ENCODE measurements around the gene CMTM4. TPM values are rescaled to one million over a fixed set of nuclear protein-coding genes. Genes with fewer than 3 reads are reported as not detected.

CMTM4 gene
- polyA plus RNA-seq, 1 donor (not counting 4 experiments of a cell fraction or from before 2014, with no cell fraction given), result 23.1 TPM

- H3K9ac ChIP-seq (ENCODE audit: control insufficient read depth, extremely low read depth, insufficient read depth, low read length), result no peak overlapping the region
- no peak overlapping the region for H2AFZ ChIP-seq (ENCODE audit: control insufficient read depth, low read length)
- peaks cover 42% of the 10 kb centered on the region for H3K79me2 ChIP-seq (ENCODE audit: control insufficient read depth, insufficient read depth, low read length)
- H3K36me3 ChIP-seq (ENCODE audit: control insufficient read depth in 2 of 2, extremely low read depth in 1 of 2, insufficient read depth in 2 of 2, low read length in 2 of 2), result peaks cover 0 to 6% of the 10 kb centered on the region in 2 experiments
- H3K27ac ChIP-seq (ENCODE audit: control insufficient read depth, insufficient read depth, low read length), result no peak overlapping the region
- H3K4me3 ChIP-seq (ENCODE audit: control insufficient read depth in 2 of 3, extremely low read depth in 1 of 3, insufficient read depth in 2 of 3, low read depth in 1 of 3, low read length in 3 of 3), result no peak overlapping the region
- H4K20me1 ChIP-seq (ENCODE audit: control insufficient read depth, extremely low read depth, insufficient read depth, low read length), result no peaks in the 10 kb centered on the region
- TF ChIP-seq, protein P1, sequence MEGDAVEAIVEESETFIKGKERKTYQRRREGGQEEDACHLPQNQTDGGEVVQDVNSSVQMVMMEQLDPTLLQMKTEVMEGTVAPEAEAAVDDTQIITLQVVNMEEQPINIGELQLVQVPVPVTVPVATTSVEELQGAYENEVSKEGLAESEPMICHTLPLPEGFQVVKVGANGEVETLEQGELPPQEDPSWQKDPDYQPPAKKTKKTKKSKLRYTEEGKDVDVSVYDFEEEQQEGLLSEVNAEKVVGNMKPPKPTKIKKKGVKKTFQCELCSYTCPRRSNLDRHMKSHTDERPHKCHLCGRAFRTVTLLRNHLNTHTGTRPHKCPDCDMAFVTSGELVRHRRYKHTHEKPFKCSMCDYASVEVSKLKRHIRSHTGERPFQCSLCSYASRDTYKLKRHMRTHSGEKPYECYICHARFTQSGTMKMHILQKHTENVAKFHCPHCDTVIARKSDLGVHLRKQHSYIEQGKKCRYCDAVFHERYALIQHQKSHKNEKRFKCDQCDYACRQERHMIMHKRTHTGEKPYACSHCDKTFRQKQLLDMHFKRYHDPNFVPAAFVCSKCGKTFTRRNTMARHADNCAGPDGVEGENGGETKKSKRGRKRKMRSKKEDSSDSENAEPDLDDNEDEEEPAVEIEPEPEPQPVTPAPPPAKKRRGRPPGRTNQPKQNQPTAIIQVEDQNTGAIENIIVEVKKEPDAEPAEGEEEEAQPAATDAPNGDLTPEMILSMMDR (optimal IDR thresholded peaks at IDR 0.05 in 1 of 3, IDR thresholded peaks at IDR 0.05 in 1 of 3, conservative IDR thresholded peaks at IDR 0.05 in 1 of 3; ENCODE audit: extremely low read depth in 1 of 3, insufficient read depth in 2 of 3, low read length in 3 of 3), result no peak
- TF ChIP-seq EZH2 (IDR thresholded peaks at IDR 0.05; ENCODE audit: low read length), result no peak
- H3K27me3 ChIP-seq (ENCODE audit: control insufficient read depth, extremely low read depth, insufficient read depth, low read length), result no peaks in the 10 kb centered on the region
- dilution Hi-C loops (cut with MboI; ENCODE audit: extremely low pct_ligation_motif_present, low sequenced_read_pairs), result no loop called here
- FAIRE-seq (no peak), DNase-seq (ENCODE audit: low read depth, low spot score) (no peak)
- H3K4me1 ChIP-seq (ENCODE audit: control insufficient read depth, extremely low read depth, insufficient read depth, low read length), result peaks cover 8% of the 10 kb centered on the region
- H3K9me1 ChIP-seq (ENCODE audit: control insufficient read depth, extremely low read depth, insufficient read depth, low read length), result no peaks in the 10 kb centered on the region
- no peak overlapping the region for H3K4me2 ChIP-seq (ENCODE audit: control insufficient read depth, extremely low read depth, insufficient read depth, low read depth, low read length)
- no peaks in the 10 kb centered on the region for H3K9me3 ChIP-seq (ENCODE audit: control insufficient read depth, low read depth, low read length)
These were observed 19.4 kb downstream of the CMTM4 start for GRCh38 chr16:66677179-66677578.

- Histone ChIP-seq H3K9me3 (ENCODE audit: control insufficient read depth, low read depth, low read length) (no peaks in the 10 kb centered on the region), H3K36me3 (ENCODE audit: control insufficient read depth in 2 of 2, extremely low read depth in 1 of 2, insufficient read depth in 2 of 2, low read length in 2 of 2) (peaks cover 0 to 6% of the 10 kb centered on the region in 2 experiments), H3K27ac (ENCODE audit: control insufficient read depth, insufficient read depth, low read length) (no peak overlapping the region), H3K4me1 (ENCODE audit: control insufficient read depth, extremely low read depth, insufficient read depth, low read length) (peaks cover 3% of the 10 kb centered on the region), H2AFZ (ENCODE audit: control insufficient read depth, low read length) (no peak overlapping the region), H3K4me3 (ENCODE audit: control insufficient read depth in 2 of 3, extremely low read depth in 1 of 3, insufficient read depth in 2 of 3, low read depth in 1 of 3, low read length in 3 of 3) (no peak overlapping the region), H3K27me3 (ENCODE audit: control insufficient read depth, extremely low read depth, insufficient read depth, low read length) (no peaks in the 10 kb centered on the region), H3K9me1 (ENCODE audit: control insufficient read depth, extremely low read depth, insufficient read depth, low read length) (no peaks in the 10 kb centered on the region), H4K20me1 (ENCODE audit: control insufficient read depth, extremely low read depth, insufficient read depth, low read length) (no peaks in the 10 kb centered on the region), H3K9ac (ENCODE audit: control insufficient read depth, extremely low read depth, insufficient read depth, low read length) (no peak overlapping the region), H3K79me2 (ENCODE audit: control insufficient read depth, insufficient read depth, low read length) (peaks cover 41% of the 10 kb centered on the region), H3K4me2 (ENCODE audit: control insufficient read depth, extremely low read depth, insufficient read depth, low read depth, low read length) (no peak overlapping the region)
- no peak for DNase-seq (ENCODE audit: low read depth, low spot score)
- FAIRE-seq, result no peak
- dilution Hi-C loops (cut with MboI; ENCODE audit: extremely low pct_ligation_motif_present, low sequenced_read_pairs), result no loop called here
- TF ChIP-seq, protein P1 (optimal IDR thresholded peaks at IDR 0.05 in 1 of 3, IDR thresholded peaks at IDR 0.05 in 1 of 3, conservative IDR thresholded peaks at IDR 0.05 in 1 of 3; ENCODE audit: extremely low read depth in 1 of 3, insufficient read depth in 2 of 3, low read length in 3 of 3), result no peak
- no peak for TF ChIP-seq EZH2 (IDR thresholded peaks at IDR 0.05; ENCODE audit: low read length)
These were observed 19.9 kb downstream of the CMTM4 start for GRCh38 chr16:66676599-66676998.
